Measurements from ENCODE around the gene CEP112.

Gene CEP112

GRCh38 chr17:66126231-66126630 is 65.7 kb downstream of the CEP112 start:
- DNase-seq (ENCODE audit: low read depth, low spot score): no peak
- TF ChIP-seq CTCF (IDR thresholded peaks at IDR 0.05; ENCODE audit: low read depth, low read length): no peak
- H3K4me3 ChIP-seq (ENCODE audit: low read depth, low read length): no peak overlapping the region
- in situ Hi-C loops (cut with HindIII; ENCODE audit: low sequenced_read_pairs): no loop called here

DNA sequence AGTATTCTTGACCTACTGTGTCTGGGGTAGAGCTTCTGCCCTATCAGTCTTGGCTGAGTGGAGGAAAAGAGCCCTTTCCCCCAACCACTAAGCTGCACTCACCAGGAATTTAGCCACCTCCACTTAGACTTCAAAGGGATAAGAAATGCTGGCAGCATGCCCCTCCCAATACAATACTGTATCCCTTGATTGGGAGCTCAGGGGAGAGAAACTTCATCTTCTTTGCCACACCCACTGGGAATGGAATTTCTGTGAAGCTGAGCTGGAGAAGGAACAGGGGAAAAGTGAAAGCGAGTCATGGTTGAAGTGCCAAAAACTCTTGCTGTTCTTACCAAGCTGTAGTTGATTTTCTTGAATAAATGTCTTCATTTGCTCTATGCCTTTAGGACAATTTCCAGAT is 68.8 kb downstream of the CEP112 start:
- no peak overlapping the region for H3K4me3 ChIP-seq (ENCODE audit: low read depth, low read length)
- in situ Hi-C loops (cut with HindIII; ENCODE audit: low sequenced_read_pairs): no loop called here
- DNase-seq (ENCODE audit: low read depth, low spot score): peak; percentile 24
- TF ChIP-seq CTCF (IDR thresholded peaks at IDR 0.05; ENCODE audit: low read depth, low read length): no peak

GRCh38 chr17:66115246-66115645 is 76.7 kb downstream of the CEP112 start:
- in situ Hi-C loops (cut with HindIII; ENCODE audit: low sequenced_read_pairs): no loop called here
- DNase-seq (ENCODE audit: low read depth, low spot score): no peak

GRCh38 chr17:66114609-66115008 is 77.3 kb downstream of the CEP112 start:
- H3K4me3 ChIP-seq (ENCODE audit: low read depth, low read length): no peak overlapping the region
- no peak for DNase-seq (ENCODE audit: low read depth, low spot score)
- in situ Hi-C loops (cut with HindIII; ENCODE audit: low sequenced_read_pairs): no loop called here
- no peak for TF ChIP-seq CTCF (IDR thresholded peaks at IDR 0.05; ENCODE audit: low read depth, low read length)

More at GRCh38 chr17:66115246-66115645, 76.7 kb downstream of the CEP112 start:
- TF ChIP-seq CTCF (IDR thresholded peaks at IDR 0.05; ENCODE audit: low read depth, low read length): no peak
- H3K4me3 ChIP-seq (ENCODE audit: low read depth, low read length): no peak overlapping the region

- no peak for TF ChIP-seq CTCF (IDR thresholded peaks at IDR 0.05; ENCODE audit: low read depth, low read length)
- in situ Hi-C loops (cut with HindIII; ENCODE audit: low sequenced_read_pairs): no loop called here
- H3K4me3 ChIP-seq (ENCODE audit: low read depth, low read length): no peak overlapping the region
- DNase-seq (ENCODE audit: low read depth, low spot score): no peak
Observed at GRCh38 chr17:66107731-66108130, 84.2 kb downstream of the CEP112 start.

- in situ Hi-C loops (cut with HindIII; ENCODE audit: low sequenced_read_pairs): no loop called here
- DNase-seq (ENCODE audit: low read depth, low spot score): no peak
- no peak overlapping the region for H3K4me3 ChIP-seq (ENCODE audit: low read depth, low read length)
- no peak for TF ChIP-seq CTCF (IDR thresholded peaks at IDR 0.05; ENCODE audit: low read depth, low read length)
Observed at GRCh38 chr17:66098040-66098439, 93.9 kb downstream of the CEP112 start.

GRCh38 chr17:66094727-66095126 is 97.2 kb downstream of the CEP112 start:
- in situ Hi-C loops (cut with HindIII; ENCODE audit: low sequenced_read_pairs): no loop called here
- DNase-seq (ENCODE audit: low read depth, low spot score): no peak
- H3K4me3 ChIP-seq (ENCODE audit: low read depth, low read length): no peak overlapping the region
- TF ChIP-seq CTCF (IDR thresholded peaks at IDR 0.05; ENCODE audit: low read depth, low read length): no peak
